Chondrocyte (in vitro differentiated cells): ENCODE measurements around the gene EPHB1. TPM values are rescaled to one million over a fixed set of nuclear protein-coding genes. Genes with fewer than 3 reads are reported as not detected.

Source experiments
- DNase-seq: peaks from one replicate; pipeline ENCODE4 v3.0.0; 2021; ENCODE audit warnings: mixed read lengths, low spot score
- H3K27ac Mint-ChIP-seq: one replicate; pipeline ENCODE4 v1.8.0; 2021; ENCODE audit warnings: mild to moderate bottlenecking, moderate library complexity, mixed read lengths; ENCODE audit not compliant: unreplicated experiment
- H3K27me3 Mint-ChIP-seq: 2 replicates; pipeline ENCODE4 v1.8.0; 2021; ENCODE audit warnings: low read depth, mixed read lengths
- H3K36me3 Mint-ChIP-seq: 2 replicates; pipeline ENCODE4 v1.8.0; 2021; ENCODE audit warnings: low read depth, mixed read lengths
- H3K4me1 Mint-ChIP-seq: 2 replicates; pipeline ENCODE4 v1.8.0; 2021; ENCODE audit warnings: low read depth, mild to moderate bottlenecking, mixed read lengths
- H3K4me3 Mint-ChIP-seq: one replicate; pipeline ENCODE4 v1.8.0; 2021; ENCODE audit warnings: mild to moderate bottlenecking, moderate library complexity, mixed read lengths; ENCODE audit not compliant: unreplicated experiment
- H3K9me3 Mint-ChIP-seq: 2 replicates; pipeline ENCODE4 v1.8.0; 2021; ENCODE audit warnings: low read depth, mixed read lengths
- total RNA-seq: library from RNA; stranded (reverse); gene quantifications from 3 replicates; pipeline ENCODE4 v1.2.1, GENCODE V29; 2021
- TF ChIP-seq, protein P1 (sequence below): fragments of 200-600 bp; sonication (generic); IDR thresholded peaks from 2 replicates; pipeline ENCODE4 v1.5.0; 2021; ENCODE audit warnings: antibody characterized with exemption, mild to moderate bottlenecking, moderate library complexity

The EPHB1 gene
- total RNA-seq, 1 donor from 2014 or later, result 1.7 TPM

GRCh38 chr3:134892326-134892725 is 97.3 kb downstream of the EPHB1 start:
- H3K36me3 Mint-ChIP-seq, result no peaks in the 10 kb centered on the region
- no peak for DNase-seq
- no peaks in the 10 kb centered on the region for H3K27me3 Mint-ChIP-seq
- H3K4me3 Mint-ChIP-seq, result no peak overlapping the region
- no peaks in the 10 kb centered on the region for H3K4me1 Mint-ChIP-seq
- peaks cover 13% of the 10 kb centered on the region for H3K9me3 Mint-ChIP-seq
- TF ChIP-seq, protein P1, sequence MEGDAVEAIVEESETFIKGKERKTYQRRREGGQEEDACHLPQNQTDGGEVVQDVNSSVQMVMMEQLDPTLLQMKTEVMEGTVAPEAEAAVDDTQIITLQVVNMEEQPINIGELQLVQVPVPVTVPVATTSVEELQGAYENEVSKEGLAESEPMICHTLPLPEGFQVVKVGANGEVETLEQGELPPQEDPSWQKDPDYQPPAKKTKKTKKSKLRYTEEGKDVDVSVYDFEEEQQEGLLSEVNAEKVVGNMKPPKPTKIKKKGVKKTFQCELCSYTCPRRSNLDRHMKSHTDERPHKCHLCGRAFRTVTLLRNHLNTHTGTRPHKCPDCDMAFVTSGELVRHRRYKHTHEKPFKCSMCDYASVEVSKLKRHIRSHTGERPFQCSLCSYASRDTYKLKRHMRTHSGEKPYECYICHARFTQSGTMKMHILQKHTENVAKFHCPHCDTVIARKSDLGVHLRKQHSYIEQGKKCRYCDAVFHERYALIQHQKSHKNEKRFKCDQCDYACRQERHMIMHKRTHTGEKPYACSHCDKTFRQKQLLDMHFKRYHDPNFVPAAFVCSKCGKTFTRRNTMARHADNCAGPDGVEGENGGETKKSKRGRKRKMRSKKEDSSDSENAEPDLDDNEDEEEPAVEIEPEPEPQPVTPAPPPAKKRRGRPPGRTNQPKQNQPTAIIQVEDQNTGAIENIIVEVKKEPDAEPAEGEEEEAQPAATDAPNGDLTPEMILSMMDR, result no peak
- H3K27ac Mint-ChIP-seq, result no peak overlapping the region

- no peaks in the 10 kb centered on the region for H3K36me3 Mint-ChIP-seq
- no peak for DNase-seq
- peaks cover 13% of the 10 kb centered on the region for H3K9me3 Mint-ChIP-seq
- H3K4me3 Mint-ChIP-seq, result no peak overlapping the region
- no peaks in the 10 kb centered on the region for H3K4me1 Mint-ChIP-seq
- TF ChIP-seq, protein P1, result no peak
- H3K27ac Mint-ChIP-seq, result no peak overlapping the region
- no peaks in the 10 kb centered on the region for H3K27me3 Mint-ChIP-seq
These were observed 97.7 kb downstream of the EPHB1 start for GRCh38 chr3:134892761-134893160.

DNA sequence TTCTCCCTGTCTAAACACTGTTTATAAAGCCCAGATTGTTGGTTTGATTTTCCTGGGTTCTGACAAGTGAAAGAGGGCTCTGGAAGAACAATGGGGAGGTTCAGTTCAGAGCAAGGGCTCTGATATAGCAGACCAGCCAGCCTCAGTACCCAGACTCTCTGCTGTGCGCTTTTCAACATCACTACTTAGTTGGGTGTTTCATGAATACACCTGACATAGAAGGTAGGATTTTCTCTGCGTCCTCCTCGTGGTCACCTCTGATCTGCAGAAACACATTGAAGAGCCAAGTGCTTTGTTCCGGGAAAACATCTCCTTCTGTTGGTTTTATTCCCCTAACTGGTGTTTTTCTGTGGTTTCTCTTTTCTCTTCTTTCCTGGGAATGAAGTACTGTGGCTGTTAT is 99.5 kb downstream of the EPHB1 start:
- no peaks in the 10 kb centered on the region for H3K4me1 Mint-ChIP-seq
- TF ChIP-seq, protein P1, result no peak
- no peak overlapping the region for H3K27ac Mint-ChIP-seq
- no peaks in the 10 kb centered on the region for H3K27me3 Mint-ChIP-seq
- peaks cover 13% of the 10 kb centered on the region for H3K9me3 Mint-ChIP-seq
- no peak overlapping the region for H3K4me3 Mint-ChIP-seq
- H3K36me3 Mint-ChIP-seq, result no peaks in the 10 kb centered on the region
- DNase-seq, result no peak

DNA sequence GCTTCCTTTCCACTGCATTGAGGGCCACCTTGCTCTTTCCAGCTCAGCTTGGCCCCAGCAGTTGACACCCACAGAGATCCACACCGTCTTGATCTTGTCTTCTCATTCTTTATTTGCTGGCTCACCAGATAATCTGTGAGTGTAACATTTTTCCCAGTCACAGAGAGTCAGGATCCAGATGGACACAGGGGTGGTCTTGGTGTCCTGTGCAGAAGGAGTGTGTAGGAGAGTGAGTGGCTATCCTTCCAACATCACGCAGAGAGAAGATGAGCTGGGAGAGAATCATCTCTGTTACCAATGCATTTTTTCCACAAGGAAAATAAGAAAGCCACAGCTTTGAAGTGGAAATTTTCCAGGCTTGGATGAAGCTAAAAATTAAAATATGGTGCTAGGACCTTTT is 100.1 kb downstream of the EPHB1 start:
- Mint-ChIP-seq H3K27ac (no peak overlapping the region), H3K9me3 (peaks cover 13% of the 10 kb centered on the region), H3K4me1 (no peaks in the 10 kb centered on the region), H3K36me3 (no peaks in the 10 kb centered on the region), H3K27me3 (no peaks in the 10 kb centered on the region), H3K4me3 (no peak overlapping the region)
- no peak for DNase-seq
- TF ChIP-seq, protein P1, result no peak

DNA sequence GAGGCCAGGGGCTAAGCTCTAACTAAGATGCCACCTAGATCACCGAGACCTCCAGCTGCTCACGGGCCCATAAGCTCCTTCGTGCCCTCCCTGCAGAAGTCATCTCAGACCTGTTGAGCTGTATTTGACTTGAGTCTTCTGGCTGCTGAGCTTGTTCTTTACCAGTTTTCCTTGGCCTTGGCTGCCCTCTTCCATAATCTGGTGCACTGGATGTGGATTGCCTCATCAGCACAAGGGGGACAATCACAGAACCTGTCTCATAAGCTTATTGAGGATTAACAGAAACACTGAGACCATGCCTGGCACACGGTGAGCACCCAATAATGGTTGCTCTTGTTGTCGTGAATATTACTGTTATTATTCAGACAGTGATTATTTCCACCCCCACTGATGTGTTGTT is 101.1 kb downstream of the EPHB1 start:
- Mint-ChIP-seq H3K9me3 (peaks cover 6% of the 10 kb centered on the region), H3K27me3 (no peaks in the 10 kb centered on the region), H3K4me3 (no peak overlapping the region), H3K36me3 (no peaks in the 10 kb centered on the region), H3K4me1 (no peaks in the 10 kb centered on the region), H3K27ac (no peak overlapping the region)
- no peak for DNase-seq
- TF ChIP-seq, protein P1, result no peak
